Measurements from ENCODE around the gene GPR37L1. TPM values are rescaled to one million over a fixed set of nuclear protein-coding genes. Genes with fewer than 3 reads are reported as not detected.
A peak's percentile ranks its signal among the peaks of the same experiment; 100 is the strongest.

The GPR37L1 gene
- total RNA-seq, 1 donor from 2014 or later: not detected

DNA sequence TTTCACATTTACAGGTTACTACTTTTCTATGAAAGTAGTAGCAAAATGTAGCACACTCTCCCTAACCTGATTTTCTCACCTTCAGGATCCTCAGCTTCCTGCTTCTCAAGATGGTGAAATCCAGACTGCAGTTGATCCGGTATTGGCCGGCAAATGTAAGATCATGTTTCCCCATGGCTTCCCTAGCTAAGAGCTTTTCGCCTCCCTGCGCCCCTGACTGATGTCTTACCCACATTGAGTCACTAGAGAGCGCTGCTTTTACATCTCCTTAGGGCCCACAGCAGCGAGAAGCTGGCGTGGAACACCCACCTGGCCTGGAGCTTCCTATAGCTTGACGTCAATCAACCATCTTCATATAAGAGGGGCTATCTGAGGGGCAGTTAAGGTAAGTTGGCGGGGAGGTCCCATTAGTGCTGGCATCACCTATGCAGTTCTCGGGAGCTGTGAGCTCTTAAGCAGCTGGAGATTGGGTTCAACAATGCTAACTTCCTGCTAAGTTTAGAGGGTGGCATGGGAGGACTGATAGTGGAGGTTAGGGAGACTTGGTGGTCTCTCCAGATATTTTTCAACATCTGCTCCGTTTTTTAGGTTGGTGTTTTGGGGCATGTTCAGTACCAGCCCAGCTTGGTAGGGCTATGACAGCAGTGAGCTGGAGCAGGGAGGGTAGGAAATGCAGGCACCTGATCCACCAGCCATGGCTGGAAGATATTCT lies 32.2 kb downstream of the GPR37L1 start:
- TF ChIP-seq, protein P1, sequence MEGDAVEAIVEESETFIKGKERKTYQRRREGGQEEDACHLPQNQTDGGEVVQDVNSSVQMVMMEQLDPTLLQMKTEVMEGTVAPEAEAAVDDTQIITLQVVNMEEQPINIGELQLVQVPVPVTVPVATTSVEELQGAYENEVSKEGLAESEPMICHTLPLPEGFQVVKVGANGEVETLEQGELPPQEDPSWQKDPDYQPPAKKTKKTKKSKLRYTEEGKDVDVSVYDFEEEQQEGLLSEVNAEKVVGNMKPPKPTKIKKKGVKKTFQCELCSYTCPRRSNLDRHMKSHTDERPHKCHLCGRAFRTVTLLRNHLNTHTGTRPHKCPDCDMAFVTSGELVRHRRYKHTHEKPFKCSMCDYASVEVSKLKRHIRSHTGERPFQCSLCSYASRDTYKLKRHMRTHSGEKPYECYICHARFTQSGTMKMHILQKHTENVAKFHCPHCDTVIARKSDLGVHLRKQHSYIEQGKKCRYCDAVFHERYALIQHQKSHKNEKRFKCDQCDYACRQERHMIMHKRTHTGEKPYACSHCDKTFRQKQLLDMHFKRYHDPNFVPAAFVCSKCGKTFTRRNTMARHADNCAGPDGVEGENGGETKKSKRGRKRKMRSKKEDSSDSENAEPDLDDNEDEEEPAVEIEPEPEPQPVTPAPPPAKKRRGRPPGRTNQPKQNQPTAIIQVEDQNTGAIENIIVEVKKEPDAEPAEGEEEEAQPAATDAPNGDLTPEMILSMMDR (IDR thresholded peaks at IDR 0.05): peak; percentile 51
- peaks cover 7% of the 10 kb centered on the region for H3K4me1 Mint-ChIP-seq (ENCODE audit: unreplicated experiment)
- no peaks in the 10 kb centered on the region for H3K9me3 Mint-ChIP-seq (ENCODE audit: unreplicated experiment)
- peak overlapping the region; percentile 31 for H3K27ac Mint-ChIP-seq (ENCODE audit: unreplicated experiment)
- peaks cover 3% of the 10 kb centered on the region for H3K27me3 Mint-ChIP-seq (ENCODE audit: unreplicated experiment)
- H3K36me3 Mint-ChIP-seq (ENCODE audit: unreplicated experiment): no peaks in the 10 kb centered on the region
- no peak overlapping the region for H3K4me3 Mint-ChIP-seq (ENCODE audit: unreplicated experiment)
- no peak for DNase-seq (ENCODE audit: extremely low spot score, unreplicated experiment)

DNA sequence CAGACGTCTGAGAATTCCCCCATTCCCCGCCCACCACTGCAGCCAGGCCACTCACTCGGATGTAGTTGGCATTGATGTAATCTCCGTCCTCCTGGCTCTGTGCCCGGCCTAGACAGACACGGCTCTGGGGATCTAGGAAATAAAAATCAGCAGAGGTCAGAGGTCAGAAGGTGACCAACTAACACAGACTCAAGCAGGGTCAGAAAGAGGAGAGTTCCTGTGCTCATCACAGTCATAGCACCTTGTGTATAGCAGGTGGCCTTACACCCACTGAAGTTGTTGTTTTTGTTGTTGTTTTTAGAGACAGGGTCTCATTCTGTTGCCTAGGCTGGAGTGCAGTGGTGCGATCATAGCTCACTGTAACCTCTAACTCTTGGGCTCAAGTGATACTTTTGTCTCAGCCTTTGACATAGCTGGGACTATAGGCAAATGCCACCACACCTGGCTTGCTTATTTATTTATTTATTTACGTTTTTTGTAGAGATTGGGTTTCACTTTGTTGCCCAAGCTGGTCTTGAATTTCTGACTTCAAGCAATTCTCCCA lies 32.8 kb downstream of the GPR37L1 start:
- DNase-seq (ENCODE audit: extremely low spot score, unreplicated experiment): no peak
- Mint-ChIP-seq H3K27me3 (ENCODE audit: unreplicated experiment) (peaks cover 3% of the 10 kb centered on the region), H3K4me3 (ENCODE audit: unreplicated experiment) (no peak overlapping the region), H3K9me3 (ENCODE audit: unreplicated experiment) (no peaks in the 10 kb centered on the region), H3K27ac (ENCODE audit: unreplicated experiment) (no peak overlapping the region), H3K36me3 (ENCODE audit: unreplicated experiment) (no peaks in the 10 kb centered on the region), H3K4me1 (ENCODE audit: unreplicated experiment) (peaks cover 7% of the 10 kb centered on the region)
- TF ChIP-seq, protein P1 (IDR thresholded peaks at IDR 0.05): no peak

- H3K4me3 Mint-ChIP-seq (ENCODE audit: unreplicated experiment): no peak overlapping the region
- TF ChIP-seq, protein P1 (IDR thresholded peaks at IDR 0.05): no peak
- H3K9me3 Mint-ChIP-seq (ENCODE audit: unreplicated experiment): no peaks in the 10 kb centered on the region
- DNase-seq (ENCODE audit: extremely low spot score, unreplicated experiment): no peak
- H3K27ac Mint-ChIP-seq (ENCODE audit: unreplicated experiment): no peak overlapping the region
- peaks cover 7% of the 10 kb centered on the region for H3K4me1 Mint-ChIP-seq (ENCODE audit: unreplicated experiment)
- H3K27me3 Mint-ChIP-seq (ENCODE audit: unreplicated experiment): peaks cover 3% of the 10 kb centered on the region
- no peaks in the 10 kb centered on the region for H3K36me3 Mint-ChIP-seq (ENCODE audit: unreplicated experiment)
These were observed 33.9 kb downstream of the GPR37L1 start for GRCh38 chr1:202156590-202156989.

GRCh38 chr1:202157945-202158344 lies 35.2 kb downstream of the GPR37L1 start:
- H3K9me3 Mint-ChIP-seq (ENCODE audit: unreplicated experiment): no peaks in the 10 kb centered on the region
- DNase-seq (ENCODE audit: extremely low spot score, unreplicated experiment): no peak
- TF ChIP-seq, protein P1 (IDR thresholded peaks at IDR 0.05): no peak

DNA sequence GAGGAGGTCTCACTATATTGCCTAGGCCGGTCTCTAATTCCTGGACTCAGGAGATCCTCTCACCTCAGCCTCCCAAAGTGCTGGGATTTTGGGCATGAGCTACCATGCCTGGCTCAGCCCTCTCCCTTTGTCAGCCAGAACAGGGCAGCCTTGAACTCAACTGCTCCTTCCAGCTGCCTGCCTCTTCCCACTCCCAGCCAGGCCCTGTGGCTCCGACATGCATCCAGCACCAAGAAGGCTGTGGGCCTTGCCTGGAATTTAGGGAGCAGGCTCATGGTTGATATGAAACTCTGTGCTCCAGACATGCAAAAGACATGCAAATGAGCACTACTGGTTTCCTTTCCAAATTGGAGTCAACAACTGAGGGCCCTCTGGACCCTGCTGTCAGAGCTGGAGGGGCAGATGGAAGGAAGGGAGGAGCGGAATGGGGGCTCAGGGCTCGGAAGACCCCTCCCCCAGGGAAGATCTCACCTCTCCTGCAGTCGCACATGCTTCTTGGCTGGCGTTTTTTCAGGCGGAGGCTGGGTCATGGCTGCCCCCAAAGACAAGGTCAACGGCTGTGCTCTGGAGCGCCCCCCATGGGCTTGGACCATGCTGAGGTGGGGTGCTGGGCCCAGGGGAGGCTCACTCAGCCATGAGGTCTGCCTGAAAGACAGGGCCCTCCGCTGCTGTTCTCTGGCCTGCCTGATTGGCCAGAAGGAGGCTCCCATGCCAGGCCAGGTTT lies 36.3 kb downstream of the GPR37L1 start:
- H3K4me1 Mint-ChIP-seq (ENCODE audit: unreplicated experiment): peaks cover 9% of the 10 kb centered on the region
- TF ChIP-seq, protein P1 (IDR thresholded peaks at IDR 0.05): no peak
- H3K27me3 Mint-ChIP-seq (ENCODE audit: unreplicated experiment): peaks cover 3% of the 10 kb centered on the region
- H3K27ac Mint-ChIP-seq (ENCODE audit: unreplicated experiment): no peak overlapping the region
- H3K36me3 Mint-ChIP-seq (ENCODE audit: unreplicated experiment): no peaks in the 10 kb centered on the region
- H3K9me3 Mint-ChIP-seq (ENCODE audit: unreplicated experiment): no peaks in the 10 kb centered on the region
- DNase-seq (ENCODE audit: extremely low spot score, unreplicated experiment): no peak
- H3K4me3 Mint-ChIP-seq (ENCODE audit: unreplicated experiment): no peak overlapping the region

More at GRCh38 chr1:202157945-202158344, 35.2 kb downstream of the GPR37L1 start:
- no peak overlapping the region for H3K4me3 Mint-ChIP-seq (ENCODE audit: unreplicated experiment)
- no peaks in the 10 kb centered on the region for H3K36me3 Mint-ChIP-seq (ENCODE audit: unreplicated experiment)
- H3K27ac Mint-ChIP-seq (ENCODE audit: unreplicated experiment): no peak overlapping the region
- H3K27me3 Mint-ChIP-seq (ENCODE audit: unreplicated experiment): peaks cover 3% of the 10 kb centered on the region
- peaks cover 7% of the 10 kb centered on the region for H3K4me1 Mint-ChIP-seq (ENCODE audit: unreplicated experiment)

All from osteocyte (in vitro differentiated cells).